Heart right ventricle (tissue), 16 donors: ENCODE measurements around the gene PRKN. TPM values are rescaled to one million over a fixed set of nuclear protein-coding genes. Genes with fewer than 3 reads are reported as not detected.

ENCODE experiments used
- ATAC-seq, 8 donors: fragments of 200-7000 bp; cut with Tn5 transposase; one replicate each; pipeline ENCODE4 v1.9.1; 2020; ENCODE audit warnings: mild to moderate bottlenecking in 8 of 8, moderate library complexity in 8 of 8, moderate number of reproducible peaks in 1 of 8
- DNase-seq, 2 donors: peaks; one replicate each; pipeline ENCODE4 v3.0.0-alpha.2; 2020
- H3K27ac ChIP-seq, 10 donors: fragments of 200-600 bp; sonication (generic) in 2 of 10; one replicate each; pipeline versions ENCODE4 v1.5.0 to v1.8.0; 2020 to 2022; ENCODE audit warnings: mild to moderate bottlenecking in 3 of 10
- H3K27me3 ChIP-seq, 7 donors: fragments of 200-600 bp; one replicate each; pipeline ENCODE4 v1.8.0; 2021 to 2022; ENCODE audit warnings: mild to moderate bottlenecking in 2 of 7
- H3K36me3 ChIP-seq, 9 donors: fragments of 200-600 bp; sonication (generic) in 1 of 9; one replicate each; pipeline versions ENCODE4 v1.5.0 to v1.8.0; 2020 to 2022; ENCODE audit warnings: mild to moderate bottlenecking in 2 of 9
- H3K4me1 ChIP-seq, 9 donors: fragments of 200-600 bp; sonication (generic) in 1 of 9; one replicate each; pipeline versions ENCODE4 v1.5.0 to v1.8.0; 2020 to 2022; ENCODE audit warnings: mild to moderate bottlenecking in 4 of 9
- H3K4me3 ChIP-seq, 10 donors: fragments of 200-600 bp; sonication (generic) in 2 of 10; one replicate each; pipeline versions ENCODE4 v1.5.0 to v1.8.0; 2020 to 2022; ENCODE audit warnings: mild to moderate bottlenecking in 7 of 10, moderate library complexity in 2 of 10
- H3K9me3 ChIP-seq, 11 donors: fragments of 200-600 bp in 10 of 11; sonication (generic) in 2 of 11; one replicate each; pipeline versions ENCODE4 v1.5.0 to v1.8.0; 2013 to 2022; ENCODE audit warnings: mild to moderate bottlenecking in 2 of 11, control low read depth in 1 of 11, moderate library complexity in 1 of 11
- WGBS, 2 donors: extraction: QIAGEN DNeasy Blood & Tissue Kit; methylation state at CpG; one replicate each; pipeline ENCODE4 v1.1.7; 2013; ENCODE audit warnings: inconsistent platforms in 1 of 2; 5-methylcytosine and 5-hydroxymethylcytosine counted together
- intact Hi-C, 10 donors: fragments of 100-400 bp; cut with DNase I; formaldehyde crosslinking; loops; one replicate each; pipeline versions ENCODE4 v1.11.1 to v1.14.2; 2022
- polyA plus RNA-seq, 2 donors: library from polyadenylated mRNA; stranded (reverse); fragments of 200-250 nt; gene quantifications; one replicate each; pipeline ENCODE4 v1.2.3, GENCODE V29; 2013
- total RNA-seq, 10 donors: library from RNA; stranded (reverse); fragmentation: NEBNext Ultra II Directional in 3 of 10; extraction: Animal tissue kit (Norgen Biotek cat#: 25700) in 3 of 10; gene quantifications; one replicate each; pipeline versions ENCODE4 v1.2.1 to v1.2.4, GENCODE V29; 2021 to 2023
- TF ChIP-seq, protein P1 (sequence below), 9 donors: fragments of 200-600 bp; sonication (generic) in 2 of 9; IDR thresholded peaks; one replicate each; pipeline versions ENCODE4 v1.5.0 to v1.8.0; 2021 to 2022; ENCODE audit warnings: antibody characterized with exemption in 9 of 9, mild to moderate bottlenecking in 5 of 9, moderate library complexity in 1 of 9
- donor health status: Arrhythmogenic right ventricular cardiomyopathy.
- donor health status: ischemic (EF 13 %, LVEDD 7.1; RV severe dilation, severe dysfunction).
- donor health status: healthy with polysubstance abuse.
- donor health status: DM: no; HTN: yes; CAD: no.
- donor health status: DM: no; HTN: no; CAD: no.
- donor health status: ischemic (EF 25% LVEDD 6.9; RV normal size, moderate dysfunction).
- donor health status: ischemic (EF 25% LVEDD 5.7; RV mildly dilated, moderate dysfunction).
- donor health status: healthy.
- donor health status: DM: yes; HTN: yes; CAD: no.
- donor health status: Ischemic cardiomyopathy.
- donor health status: ischemic (EF 35%, LVEDD 5.7; RV mildly dilated, moderate dysfunction).
- donor health status: nonischemic (EF 11% LVEDD 7.7; RV severe dilation, severe dysfunction).
- donor health status: DM: yes; HTN: yes; CAD: no.
- donor health status: PGD.
- donor health status: ischemic (EF 29% LVEDD 5.4; RV normal size, mild dysfunction).
- donor health status: nonischemic (EF 23%, LVEDD 6.1; RV moderate dilation, normal function).

The PRKN gene
- total and polyA plus RNA-seq, 12 donors: 2.3 to 27.7 (median 26.3) TPM

DNA sequence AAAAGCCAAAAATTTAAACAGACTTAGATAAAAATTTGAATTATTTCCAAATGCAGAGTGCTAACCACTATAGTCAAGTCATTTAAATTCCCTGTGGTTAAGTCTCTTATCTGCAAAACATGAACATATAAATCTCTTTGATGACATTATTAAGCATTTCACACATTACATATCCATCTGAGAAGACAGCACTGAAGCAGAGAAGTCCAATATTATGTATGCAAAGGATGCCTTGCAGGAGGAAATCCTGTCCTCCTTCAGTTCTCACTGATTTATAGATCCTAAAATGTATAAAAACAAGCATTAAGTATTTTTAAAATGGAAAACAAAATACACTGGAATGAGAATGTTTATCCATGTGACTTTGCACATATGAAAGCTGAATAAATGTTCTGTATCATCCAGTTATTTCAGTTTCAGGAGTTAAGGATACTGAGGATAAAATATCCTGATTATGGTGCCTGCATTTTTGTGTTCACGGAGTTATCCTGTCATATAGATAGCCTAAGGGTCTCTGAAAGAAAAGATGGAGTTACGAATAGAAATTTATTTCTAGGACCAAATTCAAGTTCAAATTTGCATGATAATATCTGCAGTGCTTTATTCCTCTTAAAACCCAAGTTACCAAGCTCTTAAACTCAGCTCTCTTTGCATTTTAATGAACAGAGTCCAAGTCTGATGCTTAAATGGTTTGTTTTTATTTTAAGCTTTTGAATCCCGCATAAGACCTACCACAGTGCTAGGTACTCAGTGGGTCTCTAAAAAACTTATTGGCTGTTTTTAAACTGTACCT is 145.4 kb downstream of the PRKN start:
- no peaks in the 10 kb centered on the region for H3K36me3 ChIP-seq
- peaks cover 0 to 5% (median 0%) of the 10 kb centered on the region in 9 donors for H3K4me1 ChIP-seq
- DNase-seq (no peak), ATAC-seq (no peak)
- H3K9me3 ChIP-seq: no peaks in the 10 kb centered on the region
- WGBS, 2 donors: 90 to 94% methylated on average over 3 of the region's 3 CpGs
- H3K4me3 ChIP-seq: no peak overlapping the region
- TF ChIP-seq, protein P1, sequence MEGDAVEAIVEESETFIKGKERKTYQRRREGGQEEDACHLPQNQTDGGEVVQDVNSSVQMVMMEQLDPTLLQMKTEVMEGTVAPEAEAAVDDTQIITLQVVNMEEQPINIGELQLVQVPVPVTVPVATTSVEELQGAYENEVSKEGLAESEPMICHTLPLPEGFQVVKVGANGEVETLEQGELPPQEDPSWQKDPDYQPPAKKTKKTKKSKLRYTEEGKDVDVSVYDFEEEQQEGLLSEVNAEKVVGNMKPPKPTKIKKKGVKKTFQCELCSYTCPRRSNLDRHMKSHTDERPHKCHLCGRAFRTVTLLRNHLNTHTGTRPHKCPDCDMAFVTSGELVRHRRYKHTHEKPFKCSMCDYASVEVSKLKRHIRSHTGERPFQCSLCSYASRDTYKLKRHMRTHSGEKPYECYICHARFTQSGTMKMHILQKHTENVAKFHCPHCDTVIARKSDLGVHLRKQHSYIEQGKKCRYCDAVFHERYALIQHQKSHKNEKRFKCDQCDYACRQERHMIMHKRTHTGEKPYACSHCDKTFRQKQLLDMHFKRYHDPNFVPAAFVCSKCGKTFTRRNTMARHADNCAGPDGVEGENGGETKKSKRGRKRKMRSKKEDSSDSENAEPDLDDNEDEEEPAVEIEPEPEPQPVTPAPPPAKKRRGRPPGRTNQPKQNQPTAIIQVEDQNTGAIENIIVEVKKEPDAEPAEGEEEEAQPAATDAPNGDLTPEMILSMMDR (IDR thresholded peaks at IDR 0.05): no peak
- no peaks in the 10 kb centered on the region for H3K27me3 ChIP-seq
- intact Hi-C loops: no loop called here
- no peak overlapping the region for H3K27ac ChIP-seq

DNA sequence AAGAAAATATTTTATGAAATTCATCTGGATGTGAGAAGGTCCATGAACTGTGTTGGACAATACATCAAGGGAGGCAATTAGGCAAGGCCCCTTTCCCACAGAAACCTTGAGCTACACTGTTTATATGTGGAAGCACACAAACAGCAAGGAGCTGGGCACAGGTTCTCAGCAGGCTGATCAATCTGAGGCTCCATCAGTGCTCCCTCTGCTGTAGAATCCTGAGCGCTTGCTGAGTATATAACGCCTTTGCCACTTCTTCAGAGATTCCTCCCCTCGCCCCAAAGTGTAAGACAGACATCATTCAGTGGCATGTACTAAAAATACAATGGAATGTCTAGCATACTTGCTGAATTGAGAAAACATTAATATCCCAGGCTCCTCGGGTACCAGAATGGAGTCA is 146.9 kb downstream of the PRKN start:
- H3K4me1 ChIP-seq: peaks cover 0 to 5% (median 0%) of the 10 kb centered on the region in 9 donors
- TF ChIP-seq, protein P1 (IDR thresholded peaks at IDR 0.05): no peak
- H3K4me3 ChIP-seq: no peak overlapping the region
- intact Hi-C loops: no loop called here
- ATAC-seq (no peak), DNase-seq (no peak)
- H3K27ac ChIP-seq: no peak overlapping the region
- no peaks in the 10 kb centered on the region for H3K36me3 ChIP-seq
- 78 to 79% methylated on average over 4 of the region's 4 CpGs for WGBS, 2 donors
- H3K27me3 ChIP-seq: no peaks in the 10 kb centered on the region
- no peaks in the 10 kb centered on the region for H3K9me3 ChIP-seq

DNA sequence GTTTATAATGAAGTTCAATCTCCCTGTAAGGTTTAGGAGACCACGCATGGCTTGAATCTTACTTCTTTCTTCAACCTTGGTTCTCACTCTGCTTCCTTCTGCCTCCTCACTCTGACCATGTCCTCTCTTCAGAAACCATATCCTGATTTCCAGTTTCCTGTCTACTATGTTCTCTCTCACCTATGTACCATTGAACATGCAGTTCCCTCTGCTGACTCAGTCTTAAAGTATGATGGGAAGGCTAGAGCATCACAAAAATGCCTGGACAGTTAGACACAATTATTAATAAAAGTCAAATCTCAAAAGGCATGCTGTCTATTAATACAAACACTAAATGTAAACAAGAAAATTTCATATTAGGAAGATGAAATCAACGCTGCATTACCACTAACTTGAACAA is 151.6 kb downstream of the PRKN start:
- WGBS, 2 donors: 98% methylated on average over 2 of the region's 2 CpGs
- DNase-seq (no peak), ATAC-seq (no peak)
- intact Hi-C loops: no loop called here
- H3K27ac ChIP-seq: no peak overlapping the region
- H3K4me1 ChIP-seq: peaks cover 0 to 5% (median 0%) of the 10 kb centered on the region in 9 donors
- no peak overlapping the region for H3K4me3 ChIP-seq
- TF ChIP-seq, protein P1 (IDR thresholded peaks at IDR 0.05): no peak
- no peaks in the 10 kb centered on the region for H3K9me3 ChIP-seq
- H3K36me3 ChIP-seq: no peaks in the 10 kb centered on the region
- no peaks in the 10 kb centered on the region for H3K27me3 ChIP-seq

GRCh38 chr6:162572240-162572639 is 155.3 kb downstream of the PRKN start:
- 51 to 58% methylated on average over 3 of the region's 3 CpGs for WGBS, 2 donors
- DNase-seq: no peak
- H3K27me3 ChIP-seq: no peaks in the 10 kb centered on the region
- intact Hi-C loops: no loop called here
- no peaks in the 10 kb centered on the region for H3K4me1 ChIP-seq
- H3K4me3 ChIP-seq: no peak overlapping the region
- TF ChIP-seq, protein P1 (IDR thresholded peaks at IDR 0.05): no peak
- peaks cover 0 to 18% (median 5%) of the 10 kb centered on the region in 11 donors for H3K9me3 ChIP-seq
- no peak overlapping the region for H3K27ac ChIP-seq
- ATAC-seq: no peak
- H3K36me3 ChIP-seq: peaks cover 0 to 12% (median 0%) of the 10 kb centered on the region in 9 donors
